GM19025 (cell line): ENCODE results near the gene FAM53B.

Experiments
- ATAC-seq: cut with Tn5 transposase; IDR thresholded peaks from one replicate; pipeline ENCODE4 v1.9.1; 2021; ENCODE audit warnings: mild to moderate bottlenecking, low read depth, moderate library complexity; ENCODE audit not compliant: unreplicated experiment

FAM53B gene

DNA sequence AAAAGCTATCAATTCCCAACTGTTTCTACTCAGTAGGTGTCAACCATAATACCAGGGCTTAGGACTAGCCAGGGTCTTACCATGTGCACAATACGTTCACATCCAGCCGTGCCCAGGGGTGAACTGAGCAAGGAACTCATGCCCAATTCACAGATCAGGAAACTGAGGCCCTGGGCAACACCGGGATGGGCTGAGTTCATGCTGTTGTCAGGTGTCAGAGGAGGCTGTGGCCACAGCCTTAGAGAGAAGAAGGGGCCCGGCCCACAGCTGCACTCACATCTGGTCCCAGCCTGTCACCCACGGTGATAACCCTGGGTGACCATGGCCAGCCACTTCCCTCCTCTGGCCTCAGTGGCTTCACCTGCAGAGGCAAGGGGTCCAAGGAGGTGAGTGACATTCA lies 92.0 kb downstream of the FAM53B start:
- ATAC-seq = no peak

DNA sequence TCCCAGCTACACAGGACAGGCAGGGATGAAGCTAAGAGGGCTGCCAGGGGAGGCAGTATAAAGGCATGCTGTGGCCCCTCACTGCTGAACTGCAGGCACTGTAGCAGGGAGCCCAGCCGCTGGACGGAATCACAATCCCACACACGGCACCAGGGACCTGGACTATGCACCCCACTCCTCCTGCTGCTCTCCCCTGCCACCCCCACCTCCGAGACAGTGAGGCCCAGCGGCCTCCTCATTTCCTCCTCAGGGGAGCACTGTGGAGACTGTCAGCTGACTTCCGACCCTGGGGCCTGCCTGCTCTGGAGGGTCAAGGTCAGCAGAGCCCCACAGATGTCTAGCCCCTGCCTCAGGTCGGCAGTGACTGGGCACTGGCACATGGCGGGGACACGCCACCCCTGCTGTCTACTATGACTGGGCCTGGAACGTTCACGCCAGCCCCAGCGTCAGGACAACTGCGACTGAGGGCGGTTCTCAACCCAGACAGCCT lies 92.7 kb downstream of the FAM53B start:
- ATAC-seq = no peak

GRCh38 chr10:124650820-124651401 lies 93.3 kb downstream of the FAM53B start:
- ATAC-seq = no peak

- no peak for ATAC-seq
Observed at GRCh38 chr10:124650263-124650662, 93.9 kb downstream of the FAM53B start.

- ATAC-seq = no peak
Observed at GRCh38 chr10:124649214-124649613, 95.0 kb downstream of the FAM53B start.

DNA sequence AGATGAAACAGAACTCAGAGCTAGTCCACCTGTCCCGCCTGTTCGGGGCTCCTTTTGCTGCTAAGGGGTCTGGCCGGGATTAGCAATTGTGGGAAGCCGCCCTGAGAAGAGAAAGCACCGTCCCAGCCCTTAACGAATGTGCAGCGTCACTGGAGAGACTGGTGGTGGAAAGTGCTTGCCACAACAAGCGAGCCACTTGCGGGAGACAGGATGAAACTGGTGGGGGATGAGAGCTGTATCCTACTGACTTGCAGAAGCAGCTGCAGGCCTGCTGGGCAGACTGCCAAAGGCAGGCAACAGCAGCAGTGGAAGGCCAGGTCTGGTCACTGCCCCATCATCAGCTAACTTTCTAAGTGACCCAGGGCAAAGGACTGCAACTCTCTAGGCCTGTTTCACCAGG lies 95.4 kb downstream of the FAM53B start:
- no peak for ATAC-seq

GRCh38 chr10:124648131-124648475 lies 96.1 kb downstream of the FAM53B start:
- ATAC-seq = no peak

DNA sequence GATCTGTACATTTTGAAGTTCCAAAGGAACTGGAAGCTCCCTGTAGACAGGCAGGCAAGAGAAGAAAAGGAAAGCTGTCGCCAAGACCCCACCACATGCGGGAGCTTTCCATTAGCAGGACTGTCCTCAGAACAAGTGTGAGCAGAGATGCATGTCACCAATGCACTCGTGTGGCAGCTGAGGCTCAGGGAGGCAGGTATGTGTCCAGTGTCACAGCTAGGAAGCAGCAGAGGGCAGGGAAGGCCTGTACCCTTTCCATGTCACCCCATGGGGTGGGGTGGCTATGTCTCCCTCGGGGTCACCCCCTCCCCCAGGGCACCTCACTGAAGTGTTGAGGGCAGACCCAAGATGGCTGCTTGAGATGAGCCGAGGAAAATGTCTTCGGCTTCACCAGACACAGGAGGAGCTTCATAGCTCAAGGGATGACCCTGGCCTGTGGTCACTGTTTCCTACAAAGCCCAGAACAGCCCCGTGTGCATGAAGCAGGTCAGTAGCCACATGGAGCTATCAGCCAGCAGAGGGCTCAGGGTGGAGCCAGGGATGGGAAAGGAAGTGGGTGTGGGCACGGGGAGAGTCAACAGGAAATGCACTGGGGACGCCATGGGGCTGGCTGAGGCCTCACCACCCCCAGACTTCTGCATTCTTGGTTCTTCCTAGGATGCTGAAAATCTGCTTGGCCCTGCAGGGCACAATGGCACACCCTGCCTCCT lies 96.6 kb downstream of the FAM53B start:
- peak; percentile 45 for ATAC-seq

DNA sequence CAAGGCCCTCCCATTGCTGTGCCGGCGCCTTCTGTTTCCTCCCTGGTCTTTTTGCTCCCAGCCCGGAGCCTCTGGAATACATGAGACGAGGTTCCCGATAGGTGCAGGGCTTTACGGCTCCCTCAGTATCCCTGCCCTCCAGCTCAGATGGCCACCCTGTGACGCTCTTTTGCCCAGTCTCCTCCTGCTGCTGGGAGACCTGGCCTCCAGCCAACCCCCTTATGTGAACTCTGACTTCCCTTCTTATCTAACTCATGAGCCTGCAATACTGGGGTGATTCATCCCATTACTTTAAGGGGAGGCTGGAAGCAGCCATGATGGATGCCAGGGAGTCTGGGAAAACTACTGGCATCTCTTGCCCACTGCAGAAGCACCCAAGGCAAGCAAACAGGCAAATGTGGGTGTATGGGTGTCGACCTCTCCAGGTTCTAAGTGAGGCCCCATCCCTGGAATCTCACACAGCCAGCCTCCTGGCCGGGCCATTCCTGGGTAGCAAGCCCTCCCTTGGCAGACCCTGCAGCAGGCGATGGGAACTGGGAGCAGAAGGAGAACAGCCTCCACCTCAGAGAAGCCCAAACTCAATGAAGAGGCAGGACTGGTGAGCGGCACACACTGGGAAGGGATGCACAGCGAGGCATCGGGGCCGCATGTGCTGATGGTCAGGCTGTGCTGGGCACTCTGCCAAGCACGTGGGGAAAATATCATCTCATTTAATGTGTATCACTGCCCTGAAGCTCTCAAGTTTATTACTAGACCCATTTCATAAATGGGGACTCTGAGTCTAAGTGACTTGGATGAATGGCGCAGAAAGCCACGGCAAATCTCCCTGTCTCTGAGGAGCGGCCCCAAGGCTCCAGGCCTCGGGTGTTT lies 97.5 kb downstream of the FAM53B start:
- no peak for ATAC-seq

DNA sequence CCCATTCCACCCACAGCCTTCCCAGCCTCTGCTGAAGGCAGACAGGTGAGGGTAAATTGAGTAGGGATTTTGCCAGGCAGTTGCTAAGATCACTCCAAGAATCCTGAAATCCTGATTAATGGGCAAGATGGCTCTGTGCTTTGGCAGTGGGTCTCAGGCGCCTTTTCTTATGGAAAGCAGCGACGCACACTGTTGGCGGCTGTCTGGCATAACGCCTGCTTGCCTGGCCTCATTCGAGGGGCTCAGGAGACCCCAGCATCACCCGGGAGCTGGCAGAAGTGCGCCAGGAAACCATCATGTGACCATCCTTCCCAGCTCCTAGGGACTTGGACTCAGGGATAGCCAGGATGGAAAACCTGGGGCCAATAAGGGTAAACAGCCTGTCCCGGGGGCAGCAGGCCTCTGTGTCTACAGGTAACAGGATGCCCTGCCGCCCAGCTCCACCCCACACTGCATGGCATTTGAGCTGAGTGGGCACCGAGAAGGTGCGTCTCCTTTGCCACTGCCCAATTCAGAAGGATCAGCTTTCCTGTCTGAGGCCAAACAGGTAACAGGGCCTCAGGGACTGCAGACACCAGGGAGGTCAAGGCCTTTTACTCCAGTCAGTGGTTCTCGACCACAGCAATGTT lies 98.6 kb downstream of the FAM53B start:
- no peak for ATAC-seq

GRCh38 chr10:124644771-124645415 lies 99.3 kb downstream of the FAM53B start:
- no peak for ATAC-seq

- no peak for ATAC-seq
Observed at GRCh38 chr10:124644236-124644635, 99.9 kb downstream of the FAM53B start.

- ATAC-seq = no peak
Observed at GRCh38 chr10:124643330-124644009, 100.7 kb downstream of the FAM53B start.

- ATAC-seq = no peak
Observed at GRCh38 chr10:124642088-124642710, 102.0 kb downstream of the FAM53B start.

- ATAC-seq = peak; percentile 50
Observed at GRCh38 chr10:124641282-124642087, 102.7 kb downstream of the FAM53B start.

DNA sequence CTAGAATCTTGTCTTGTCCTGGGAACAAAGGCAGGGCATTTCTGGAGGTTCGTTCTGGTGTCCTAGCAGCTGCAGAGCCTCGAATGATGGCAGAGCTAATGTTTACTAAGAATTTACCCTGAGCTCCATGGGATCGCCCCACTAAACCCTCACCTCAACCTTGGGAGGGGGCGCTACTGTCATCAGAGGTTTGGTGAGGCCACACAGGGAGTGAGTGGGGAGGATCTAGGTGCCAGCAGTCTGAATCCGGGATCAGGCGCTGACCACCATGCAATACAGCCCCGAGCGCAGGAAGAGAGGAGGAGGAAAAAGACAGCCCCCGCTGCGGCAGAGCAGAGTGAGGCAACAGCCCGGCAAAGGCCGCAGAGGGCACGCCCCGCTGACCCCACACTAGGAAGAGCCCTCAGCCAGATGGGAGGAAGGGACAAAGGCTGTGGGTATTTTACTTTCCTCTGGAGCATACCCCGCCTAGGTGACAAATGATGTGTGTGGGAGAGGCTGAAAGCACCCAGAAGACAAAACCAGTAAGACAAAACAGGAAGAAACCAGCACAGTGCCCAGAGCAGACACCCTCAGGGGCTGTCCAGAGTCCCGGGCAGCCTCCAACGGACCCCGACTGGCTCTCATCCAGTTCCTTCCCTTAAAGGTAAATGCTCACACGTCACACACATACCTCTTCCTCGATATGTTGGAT lies 103.5 kb downstream of the FAM53B start:
- ATAC-seq = peak; percentile 41

DNA sequence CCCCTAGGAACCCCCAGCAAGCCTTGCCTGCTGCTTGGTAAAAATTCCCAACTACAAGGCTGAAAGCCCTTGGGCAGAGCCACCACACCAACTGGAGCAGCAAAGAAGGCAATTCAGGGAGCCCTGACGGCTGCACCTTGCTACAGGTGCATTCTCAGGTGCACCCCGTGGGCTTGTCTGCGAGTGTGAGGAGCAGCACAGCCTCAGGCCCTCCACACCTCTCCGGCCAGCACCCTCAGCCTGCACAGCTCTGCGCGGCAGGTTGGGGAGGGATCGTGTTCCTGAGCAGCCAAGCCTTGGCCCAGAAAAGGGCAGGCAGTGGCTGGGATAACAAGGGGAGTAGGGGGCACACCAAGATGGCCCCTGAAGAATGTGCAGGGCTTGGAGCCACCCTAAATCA lies 104.1 kb downstream of the FAM53B start:
- ATAC-seq = no peak

- ATAC-seq = no peak
Observed at GRCh38 chr10:124639646-124640045, 104.5 kb downstream of the FAM53B start.
